GM19240 (cell line): ENCODE data around the gene SLC35F4.

Experiments
- DNase-seq: peaks from one replicate; pipeline ENCODE4 v3.0.0; 2011; ENCODE audit warnings: low spot score; ENCODE audit not compliant: insufficient read length

The SLC35F4 gene

GRCh38 chr14:57533214-57533613, 332.7 kb downstream of the SLC35F4 start:
- DNase-seq = no peak

DNA sequence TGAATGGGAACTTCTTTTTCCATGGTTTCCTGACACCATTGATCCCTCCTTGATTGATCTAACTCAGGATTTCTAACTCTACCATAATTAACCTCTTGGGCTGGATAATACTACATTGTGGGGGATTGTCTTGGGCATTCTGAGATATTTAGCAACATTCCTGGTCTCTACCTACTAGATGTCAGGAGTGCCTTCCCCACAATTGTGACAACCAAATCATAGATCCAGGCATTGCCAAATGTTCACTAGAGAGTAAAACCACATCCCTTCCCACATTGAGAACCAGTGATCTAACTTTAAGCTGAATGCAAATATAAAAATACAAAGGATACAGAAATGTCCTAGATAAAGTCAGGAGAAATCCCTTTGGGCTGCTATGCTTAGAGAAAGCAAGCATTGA, 335.3 kb downstream of the SLC35F4 start:
- no peak for DNase-seq

DNA sequence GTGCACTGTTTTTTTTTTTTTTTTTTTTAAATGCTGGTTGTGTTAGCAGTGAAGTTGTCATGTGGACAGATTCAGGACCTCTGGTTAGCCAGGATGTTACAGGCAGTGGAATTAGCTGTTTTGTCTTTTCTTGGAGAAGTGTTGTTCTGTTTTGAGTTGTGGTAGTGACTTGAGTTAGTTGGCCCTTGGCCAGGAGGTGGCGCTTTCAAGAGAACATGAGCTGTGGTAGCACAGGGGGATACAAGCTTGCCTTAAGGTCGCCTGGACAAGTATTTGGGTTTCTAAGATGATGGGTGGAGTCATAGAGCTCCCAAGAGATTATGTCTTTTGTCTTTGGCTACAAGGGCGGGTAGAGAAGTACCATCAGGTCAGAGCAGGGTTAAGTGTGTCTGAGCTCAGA, 338.9 kb downstream of the SLC35F4 start:
- DNase-seq = no peak

DNA sequence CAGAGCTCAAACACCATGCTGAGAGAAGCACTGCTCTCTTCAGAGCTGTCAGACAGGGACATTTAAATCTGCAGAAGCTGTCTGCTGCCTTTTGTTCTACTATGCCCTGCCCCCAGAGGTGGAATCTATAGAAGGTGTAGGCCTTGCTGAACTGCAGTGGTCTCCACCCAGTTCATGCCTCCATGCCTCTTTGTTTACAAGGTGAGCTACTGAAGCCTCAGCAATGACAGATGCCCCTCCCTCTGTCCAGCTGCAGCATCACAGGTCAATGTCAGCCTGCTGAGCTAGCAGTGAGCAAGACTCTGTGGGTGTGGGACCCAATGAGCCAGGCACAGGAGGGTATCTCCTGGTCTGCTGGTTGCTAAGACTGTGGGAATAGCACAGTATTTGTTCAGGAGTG, 346.8 kb downstream of the SLC35F4 start:
- DNase-seq = no peak
